ENCODE measurements around the gene FBXW4.

DNA sequence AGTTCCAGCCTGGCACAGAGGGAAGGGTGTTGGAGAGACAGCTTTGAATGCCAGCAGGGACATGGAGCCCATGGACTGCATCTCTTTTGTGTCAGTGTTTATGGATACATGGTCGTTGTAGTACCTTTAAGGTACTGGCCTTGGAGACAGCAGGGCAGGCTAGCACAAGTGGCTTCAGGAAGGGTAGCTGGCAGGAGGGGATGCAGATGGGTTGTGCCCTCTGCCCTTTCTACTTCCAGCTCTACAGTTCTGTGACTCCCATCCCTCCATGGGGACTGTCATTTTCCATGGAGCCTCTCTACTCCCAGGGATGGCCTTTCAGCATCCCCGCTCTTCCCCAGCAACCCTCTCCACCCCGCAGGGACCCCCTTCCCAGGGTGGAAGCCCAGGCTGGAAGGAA lies 132.0 kb downstream of the FBXW4 start:
- TF ChIP-seq, protein P1, sequence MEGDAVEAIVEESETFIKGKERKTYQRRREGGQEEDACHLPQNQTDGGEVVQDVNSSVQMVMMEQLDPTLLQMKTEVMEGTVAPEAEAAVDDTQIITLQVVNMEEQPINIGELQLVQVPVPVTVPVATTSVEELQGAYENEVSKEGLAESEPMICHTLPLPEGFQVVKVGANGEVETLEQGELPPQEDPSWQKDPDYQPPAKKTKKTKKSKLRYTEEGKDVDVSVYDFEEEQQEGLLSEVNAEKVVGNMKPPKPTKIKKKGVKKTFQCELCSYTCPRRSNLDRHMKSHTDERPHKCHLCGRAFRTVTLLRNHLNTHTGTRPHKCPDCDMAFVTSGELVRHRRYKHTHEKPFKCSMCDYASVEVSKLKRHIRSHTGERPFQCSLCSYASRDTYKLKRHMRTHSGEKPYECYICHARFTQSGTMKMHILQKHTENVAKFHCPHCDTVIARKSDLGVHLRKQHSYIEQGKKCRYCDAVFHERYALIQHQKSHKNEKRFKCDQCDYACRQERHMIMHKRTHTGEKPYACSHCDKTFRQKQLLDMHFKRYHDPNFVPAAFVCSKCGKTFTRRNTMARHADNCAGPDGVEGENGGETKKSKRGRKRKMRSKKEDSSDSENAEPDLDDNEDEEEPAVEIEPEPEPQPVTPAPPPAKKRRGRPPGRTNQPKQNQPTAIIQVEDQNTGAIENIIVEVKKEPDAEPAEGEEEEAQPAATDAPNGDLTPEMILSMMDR (IDR thresholded peaks at IDR 0.05): no peak
- no peak for TF ChIP-seq POLR2A (IDR thresholded peaks at IDR 0.05)
- no peak for TF ChIP-seq EP300 (IDR thresholded peaks at IDR 0.05)
